HCT116 (cell line): ENCODE measurements around the gene RFPL3.
"Not testable (repeated sequence)": the region's sequence is repeated elsewhere in the genome, so short reads cannot be mapped to it uniquely, and the experiment has no call there.

Experiments
- CTCF ChIP-seq, 3 experiments: fragments of 200-600 bp in 1 of 3; sonication (generic) in 1 of 3; IDR thresholded peaks in 2 of 3; conservative IDR thresholded peaks in 1 of 3; 2 replicates each; pipeline ENCODE4 v1.5.1; 2012 to 2017; ENCODE audit warnings: low read depth in 2 of 3, low read length in 2 of 3, antibody characterized with exemption in 1 of 3, borderline replicate concordance in 1 of 3, control low read depth in 1 of 3, mild to moderate bottlenecking in 1 of 3, mixed read lengths in 1 of 3, mixed run types in 1 of 3, moderate library complexity in 1 of 3; ENCODE audit not compliant: insufficient read depth in 1 of 3
- EZH2 ChIP-seq: fragments of 200-600 bp; sonication (generic); IDR thresholded peaks from 2 replicates; pipeline ENCODE4 v1.6.1; 2017; ENCODE audit warnings: antibody characterized with exemption, mixed run types
- JUND ChIP-seq: IDR thresholded peaks from 2 replicates; pipeline ENCODE4 v1.6.1; 2012
- POLR2A ChIP-seq: IDR thresholded peaks from 2 replicates; pipeline ENCODE4 v1.7.0; 2011; ENCODE audit warnings: borderline replicate concordance; ENCODE audit not compliant: insufficient read depth, insufficient read length; ENCODE audit errors: extremely low read depth
- POLR2AphosphoS5 ChIP-seq: IDR thresholded peaks from 2 replicates; pipeline ENCODE4 v1.6.1; 2011; ENCODE audit warnings: mild to moderate bottlenecking, low read depth, low read length, moderate library complexity
- REST ChIP-seq: IDR thresholded peaks from 2 replicates; pipeline ENCODE4 v1.6.1; 2012; ENCODE audit warnings: low read depth
- SIN3A ChIP-seq: IDR thresholded peaks from 2 replicates; pipeline ENCODE4 v1.6.1; 2012; ENCODE audit warnings: low read depth
- ZFX ChIP-seq: fragments of 450-650 bp; IDR thresholded peaks from 2 replicates; pipeline ENCODE4 v1.6.1; 2017
- ZNF274 ChIP-seq: fragments of 200-500 bp; sonication (Bioruptor generic); IDR thresholded peaks from 2 replicates; pipeline ENCODE4 v1.6.1; 2014; ENCODE audit warnings: mild to moderate bottlenecking, low read depth, low read length, inconsistent platforms

DNA sequence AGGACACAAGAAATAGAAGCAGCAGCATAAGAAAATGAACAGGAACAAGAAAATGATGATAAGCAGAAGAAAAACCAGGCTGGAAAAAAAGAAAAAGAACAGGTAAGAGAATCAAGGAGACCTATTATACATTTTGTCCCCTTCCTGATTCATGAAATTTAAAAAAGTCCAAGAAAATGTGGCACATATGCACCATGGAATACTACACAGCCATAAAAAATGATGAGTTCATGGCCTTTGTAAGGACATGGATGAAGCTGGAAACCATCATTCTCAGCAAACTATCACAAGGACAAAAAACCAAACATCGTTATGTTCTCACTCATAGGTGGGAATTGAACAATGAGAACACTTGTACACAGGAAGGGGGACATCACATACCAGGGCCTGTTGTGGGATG lies 5.8 kb upstream of the RFPL3 start:
- not testable (repeated sequence) for TF ChIP-seq JUND; CTCF (IDR thresholded peaks at IDR 0.05 in 2 of 3, conservative IDR thresholded peaks at IDR 0.05 in 1 of 3; ENCODE audit: borderline replicate concordance in 1 of 3, insufficient read depth in 1 of 3, low read depth in 2 of 3, low read length in 2 of 3); SIN3A; EZH2; REST; POLR2AphosphoS5; ZNF274; ZFX; POLR2A
